ENCODE data around the gene PLEKHM3. TPM values are rescaled to one million over a fixed set of nuclear protein-coding genes. Genes with fewer than 3 reads are reported as not detected.

PLEKHM3 gene
- total and polyA plus RNA-seq, 2 of the 13 experiments (the other 11 are each of a cell fraction or from before 2014, with no cell fraction given), result 4.5 to 4.7 TPM

DNA sequence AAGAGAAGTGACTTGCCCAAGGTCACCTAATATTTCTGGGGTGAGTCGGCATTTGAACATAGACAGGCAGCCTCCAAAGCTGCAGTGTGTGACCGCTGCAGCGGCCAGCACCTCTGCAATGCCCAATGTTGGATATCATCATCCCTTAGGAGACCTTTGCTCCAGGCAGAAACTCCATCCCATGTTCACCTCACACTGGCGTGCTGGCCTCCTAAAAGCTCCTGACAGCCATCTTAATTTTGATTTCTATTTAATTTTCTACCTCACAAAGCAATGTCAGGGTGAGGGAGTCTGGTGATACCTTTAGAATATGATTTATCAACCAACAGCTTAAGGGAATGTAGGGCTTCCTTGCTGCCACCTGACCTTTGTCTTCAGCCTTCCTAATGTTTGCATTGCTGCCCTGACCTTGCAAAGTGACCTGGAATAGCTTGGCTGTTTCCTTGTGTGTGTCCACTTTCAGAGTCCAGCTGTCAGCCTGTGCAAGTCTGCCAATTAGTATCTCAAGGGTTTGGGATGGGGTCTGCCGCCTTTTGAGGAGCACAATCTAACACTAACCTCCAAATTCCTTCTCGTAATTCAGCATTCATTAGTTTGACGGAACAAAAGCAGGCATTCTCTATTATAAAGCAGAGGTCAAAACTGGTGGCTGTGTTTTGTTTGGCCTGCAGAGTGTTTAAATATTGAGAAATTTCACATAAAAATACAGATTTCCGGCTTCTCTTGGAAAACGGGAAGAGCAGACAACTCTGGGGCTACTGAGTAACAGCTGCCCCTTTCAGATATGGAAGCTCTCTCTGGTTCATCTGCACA lies 127.6 kb downstream of the PLEKHM3 start (continued):
- TF ChIP-seq, protein P1, sequence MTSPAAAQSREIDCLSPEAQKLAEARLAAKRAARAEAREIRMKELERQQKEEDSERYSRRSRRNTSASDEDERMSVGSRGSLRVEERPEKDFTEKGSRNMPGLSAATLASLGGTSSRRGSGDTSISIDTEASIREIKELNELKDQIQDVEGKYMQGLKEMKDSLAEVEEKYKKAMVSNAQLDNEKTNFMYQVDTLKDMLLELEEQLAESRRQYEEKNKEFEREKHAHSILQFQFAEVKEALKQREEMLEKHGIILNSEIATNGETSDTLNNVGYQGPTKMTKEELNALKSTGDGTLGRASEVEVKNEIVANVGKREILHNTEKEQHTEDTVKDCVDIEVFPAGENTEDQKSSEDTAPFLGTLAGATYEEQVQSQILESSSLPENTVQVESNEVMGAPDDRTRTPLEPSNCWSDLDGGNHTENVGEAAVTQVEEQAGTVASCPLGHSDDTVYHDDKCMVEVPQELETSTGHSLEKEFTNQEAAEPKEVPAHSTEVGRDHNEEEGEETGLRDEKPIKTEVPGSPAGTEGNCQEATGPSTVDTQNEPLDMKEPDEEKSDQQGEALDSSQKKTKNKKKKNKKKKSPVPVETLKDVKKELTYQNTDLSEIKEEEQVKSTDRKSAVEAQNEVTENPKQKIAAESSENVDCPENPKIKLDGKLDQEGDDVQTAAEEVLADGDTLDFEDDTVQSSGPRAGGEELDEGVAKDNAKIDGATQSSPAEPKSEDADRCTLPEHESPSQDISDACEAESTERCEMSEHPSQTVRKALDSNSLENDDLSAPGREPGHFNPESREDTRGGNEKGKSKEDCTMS (CRISPR knock-in tag; conservative IDR thresholded peaks at IDR 0.05), result no peak
- TF ChIP-seq, protein P2, sequence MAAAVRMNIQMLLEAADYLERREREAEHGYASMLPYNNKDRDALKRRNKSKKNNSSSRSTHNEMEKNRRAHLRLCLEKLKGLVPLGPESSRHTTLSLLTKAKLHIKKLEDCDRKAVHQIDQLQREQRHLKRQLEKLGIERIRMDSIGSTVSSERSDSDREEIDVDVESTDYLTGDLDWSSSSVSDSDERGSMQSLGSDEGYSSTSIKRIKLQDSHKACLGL (CRISPR knock-in tag; IDR thresholded peaks at IDR 0.05), result no peak
- TF ChIP-seq, protein P3, sequence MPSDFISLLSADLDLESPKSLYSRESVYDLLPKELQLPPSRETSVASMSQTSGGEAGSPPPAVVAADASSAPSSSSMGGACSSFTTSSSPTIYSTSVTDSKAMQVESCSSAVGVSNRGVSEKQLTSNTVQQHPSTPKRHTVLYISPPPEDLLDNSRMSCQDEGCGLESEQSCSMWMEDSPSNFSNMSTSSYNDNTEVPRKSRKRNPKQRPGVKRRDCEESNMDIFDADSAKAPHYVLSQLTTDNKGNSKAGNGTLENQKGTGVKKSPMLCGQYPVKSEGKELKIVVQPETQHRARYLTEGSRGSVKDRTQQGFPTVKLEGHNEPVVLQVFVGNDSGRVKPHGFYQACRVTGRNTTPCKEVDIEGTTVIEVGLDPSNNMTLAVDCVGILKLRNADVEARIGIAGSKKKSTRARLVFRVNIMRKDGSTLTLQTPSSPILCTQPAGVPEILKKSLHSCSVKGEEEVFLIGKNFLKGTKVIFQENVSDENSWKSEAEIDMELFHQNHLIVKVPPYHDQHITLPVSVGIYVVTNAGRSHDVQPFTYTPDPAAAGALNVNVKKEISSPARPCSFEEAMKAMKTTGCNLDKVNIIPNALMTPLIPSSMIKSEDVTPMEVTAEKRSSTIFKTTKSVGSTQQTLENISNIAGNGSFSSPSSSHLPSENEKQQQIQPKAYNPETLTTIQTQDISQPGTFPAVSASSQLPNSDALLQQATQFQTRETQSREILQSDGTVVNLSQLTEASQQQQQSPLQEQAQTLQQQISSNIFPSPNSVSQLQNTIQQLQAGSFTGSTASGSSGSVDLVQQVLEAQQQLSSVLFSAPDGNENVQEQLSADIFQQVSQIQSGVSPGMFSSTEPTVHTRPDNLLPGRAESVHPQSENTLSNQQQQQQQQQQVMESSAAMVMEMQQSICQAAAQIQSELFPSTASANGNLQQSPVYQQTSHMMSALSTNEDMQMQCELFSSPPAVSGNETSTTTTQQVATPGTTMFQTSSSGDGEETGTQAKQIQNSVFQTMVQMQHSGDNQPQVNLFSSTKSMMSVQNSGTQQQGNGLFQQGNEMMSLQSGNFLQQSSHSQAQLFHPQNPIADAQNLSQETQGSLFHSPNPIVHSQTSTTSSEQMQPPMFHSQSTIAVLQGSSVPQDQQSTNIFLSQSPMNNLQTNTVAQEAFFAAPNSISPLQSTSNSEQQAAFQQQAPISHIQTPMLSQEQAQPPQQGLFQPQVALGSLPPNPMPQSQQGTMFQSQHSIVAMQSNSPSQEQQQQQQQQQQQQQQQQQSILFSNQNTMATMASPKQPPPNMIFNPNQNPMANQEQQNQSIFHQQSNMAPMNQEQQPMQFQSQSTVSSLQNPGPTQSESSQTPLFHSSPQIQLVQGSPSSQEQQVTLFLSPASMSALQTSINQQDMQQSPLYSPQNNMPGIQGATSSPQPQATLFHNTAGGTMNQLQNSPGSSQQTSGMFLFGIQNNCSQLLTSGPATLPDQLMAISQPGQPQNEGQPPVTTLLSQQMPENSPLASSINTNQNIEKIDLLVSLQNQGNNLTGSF (CRISPR knock-in tag; IDR thresholded peaks at IDR 0.05), result no peak
- no peak for TF ChIP-seq ZFYVE20 (CRISPR knock-in tag; IDR thresholded peaks at IDR 0.05; ENCODE audit: borderline replicate concordance, low read depth)
- TF ChIP-seq ZNF563 (CRISPR knock-in tag; IDR thresholded peaks at IDR 0.05), result no peak
- no peak for TF ChIP-seq FOXO1 (CRISPR knock-in tag; IDR thresholded peaks at IDR 0.05)
- no peak for TF ChIP-seq MTF1 (CRISPR knock-in tag; IDR thresholded peaks at IDR 0.05)
- 0 out of 2 replicates have a peak, but pooled peaks have one; percentile 70 for TF ChIP-seq CC2D1A (CRISPR knock-in tag; IDR thresholded peaks at IDR 0.05)
- no peak; the same call in 1 of the 2 replicates for TF ChIP-seq HDAC2 (CRISPR knock-in tag; IDR thresholded peaks at IDR 0.05)
- TF ChIP-seq CHD4 (IDR thresholded peaks at IDR 0.05; ENCODE audit: borderline replicate concordance, low read length), result peak; percentile 82; the same call in 1 of the 2 replicates
- peak; percentile 75 for TF ChIP-seq MED1 (CRISPR knock-in tag; IDR thresholded peaks at IDR 0.05)
- TF ChIP-seq STAG1 (CRISPR knock-in tag; IDR thresholded peaks at IDR 0.05), result no peak; the same call in 1 of the 2 replicates
- TF ChIP-seq EP300 (IDR thresholded peaks at IDR 0.05; ENCODE audit: low read depth in 2 of 2, low read length in 2 of 2), result peak; percentile 56 to 73; a peak in 3 of 4 replicates
- peak; percentile 53; the same call in 1 of the 2 replicates for TF ChIP-seq EP300 (CRISPR knock-in tag; IDR thresholded peaks at IDR 0.05; ENCODE audit: borderline replicate concordance)
- TF ChIP-seq, protein P4, sequence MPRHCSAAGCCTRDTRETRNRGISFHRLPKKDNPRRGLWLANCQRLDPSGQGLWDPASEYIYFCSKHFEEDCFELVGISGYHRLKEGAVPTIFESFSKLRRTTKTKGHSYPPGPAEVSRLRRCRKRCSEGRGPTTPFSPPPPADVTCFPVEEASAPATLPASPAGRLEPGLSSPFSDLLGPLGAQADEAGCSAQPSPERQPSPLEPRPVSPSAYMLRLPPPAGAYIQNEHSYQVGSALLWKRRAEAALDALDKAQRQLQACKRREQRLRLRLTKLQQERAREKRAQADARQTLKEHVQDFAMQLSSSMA (CRISPR knock-in tag; IDR thresholded peaks at IDR 0.05), result 0 out of 2 replicates have a peak, but pooled peaks have one; percentile 16
- TF ChIP-seq POGZ (CRISPR knock-in tag; IDR thresholded peaks at IDR 0.05), result no peak; the same call in none of the 2 replicates
- TF ChIP-seq ZNF703 (CRISPR knock-in tag; IDR thresholded peaks at IDR 0.05; ENCODE audit: borderline replicate concordance), result no peak; the same call in 1 of the 2 replicates
- TF ChIP-seq BATF2 (CRISPR knock-in tag; IDR thresholded peaks at IDR 0.05), result no peak
- no peak; the same call in 1 of the 2 replicates for TF ChIP-seq KDM4B (CRISPR knock-in tag; IDR thresholded peaks at IDR 0.05)

Data from HepG2 (cell line).